Activated T-cell treated with anti-CD3 and anti-CD28 coated beads, Interleukin-2, amount 50 U/mL, for 24 hours (primary cell): ENCODE results near the gene PAK5.

Experiments used
- DNase-seq: peaks from one replicate; pipeline ENCODE4 v3.0.0-alpha.2; 2020
- H3K27ac Mint-ChIP-seq: 2 replicates; pipeline ENCODE4 v1.8.0; 2020; ENCODE audit warnings: mild to moderate bottlenecking, mixed read lengths
- H3K27me3 Mint-ChIP-seq: 2 replicates; pipeline ENCODE4 v1.8.0; 2020; ENCODE audit warnings: mixed read lengths
- H3K36me3 Mint-ChIP-seq: 2 replicates; pipeline ENCODE4 v1.8.0; 2020; ENCODE audit warnings: low read depth, mixed read lengths
- H3K4me1 Mint-ChIP-seq: 2 replicates; pipeline ENCODE4 v1.8.0; 2020; ENCODE audit warnings: low read depth, mixed read lengths
- H3K4me3 Mint-ChIP-seq: 2 replicates; pipeline ENCODE4 v1.8.0; 2020; ENCODE audit warnings: mild to moderate bottlenecking, moderate library complexity, mixed read lengths
- H3K9me3 Mint-ChIP-seq: 2 replicates; pipeline ENCODE4 v1.8.0; 2020; ENCODE audit warnings: mixed read lengths

Gene PAK5

GRCh38 chr20:9493803-9494202 is 345.1 kb downstream of the PAK5 start:
- Mint-ChIP-seq H3K4me1 (no peaks in the 10 kb centered on the region), H3K27me3 (no peaks in the 10 kb centered on the region), H3K9me3 (peaks cover 9% of the 10 kb centered on the region), H3K27ac (no peak overlapping the region), H3K4me3 (no peak overlapping the region), H3K36me3 (no peaks in the 10 kb centered on the region)
- DNase-seq, result no peak

- no peaks in the 10 kb centered on the region for H3K27me3 Mint-ChIP-seq
- no peaks in the 10 kb centered on the region for H3K4me1 Mint-ChIP-seq
- peaks cover 7% of the 10 kb centered on the region for H3K9me3 Mint-ChIP-seq
- no peaks in the 10 kb centered on the region for H3K36me3 Mint-ChIP-seq
- no peak for DNase-seq
- no peak overlapping the region for H3K4me3 Mint-ChIP-seq
- no peak overlapping the region for H3K27ac Mint-ChIP-seq
Observed at GRCh38 chr20:9492067-9492466, 346.8 kb downstream of the PAK5 start.

- Mint-ChIP-seq H3K9me3 (peaks cover 7% of the 10 kb centered on the region), H3K27me3 (no peaks in the 10 kb centered on the region), H3K27ac (no peak overlapping the region), H3K4me3 (no peak overlapping the region), H3K36me3 (no peaks in the 10 kb centered on the region), H3K4me1 (no peaks in the 10 kb centered on the region)
- no peak for DNase-seq
Observed at GRCh38 chr20:9491324-9491723, 347.6 kb downstream of the PAK5 start.

- no peak overlapping the region for H3K27ac Mint-ChIP-seq
- H3K36me3 Mint-ChIP-seq, result no peaks in the 10 kb centered on the region
- no peaks in the 10 kb centered on the region for H3K4me1 Mint-ChIP-seq
- no peak for DNase-seq
- no peak overlapping the region for H3K4me3 Mint-ChIP-seq
- H3K27me3 Mint-ChIP-seq, result no peaks in the 10 kb centered on the region
- peaks cover 5% of the 10 kb centered on the region for H3K9me3 Mint-ChIP-seq
Observed at GRCh38 chr20:9490631-9491030, 348.2 kb downstream of the PAK5 start.

GRCh38 chr20:9490161-9490560 is 348.7 kb downstream of the PAK5 start:
- H3K9me3 Mint-ChIP-seq, result peaks cover 2% of the 10 kb centered on the region
- no peaks in the 10 kb centered on the region for H3K4me1 Mint-ChIP-seq
- no peaks in the 10 kb centered on the region for H3K27me3 Mint-ChIP-seq
- H3K36me3 Mint-ChIP-seq, result no peaks in the 10 kb centered on the region
- DNase-seq, result no peak
- H3K27ac Mint-ChIP-seq, result no peak overlapping the region
- no peak overlapping the region for H3K4me3 Mint-ChIP-seq

- no peaks in the 10 kb centered on the region for H3K4me1 Mint-ChIP-seq
- DNase-seq, result no peak
Observed at GRCh38 chr20:9488063-9488462, 350.8 kb downstream of the PAK5 start.

More at GRCh38 chr20:9488063-9488462, 350.8 kb downstream of the PAK5 start:
- H3K27me3 Mint-ChIP-seq, result no peaks in the 10 kb centered on the region
- H3K4me3 Mint-ChIP-seq, result no peak overlapping the region
- no peaks in the 10 kb centered on the region for H3K36me3 Mint-ChIP-seq
- no peaks in the 10 kb centered on the region for H3K9me3 Mint-ChIP-seq
- H3K27ac Mint-ChIP-seq, result no peak overlapping the region
